HepG2 (cell line): ENCODE data around the gene S100P. TPM values are rescaled to one million over a fixed set of nuclear protein-coding genes. Genes with fewer than 3 reads are reported as not detected.

Source experiments
- CHD2 ChIP-seq: IDR thresholded peaks from 2 replicates; pipeline ENCODE4 v1.6.1; 2011; ENCODE audit warnings: low read depth, low read length, improper control_type of control experiment
- FOXK2 ChIP-seq: fragments of 450-650 bp; IDR thresholded peaks from 2 replicates; pipeline ENCODE4 v1.6.1; 2016
- HNF4G ChIP-seq, 2 experiments: sonication (generic) in 1 of 2; formaldehyde crosslinking in 1 of 2; IDR thresholded peaks; 2 replicates each; pipeline versions ENCODE4 v1.4.0 to v1.6.1; 2011 to 2020; ENCODE audit warnings: borderline replicate concordance in 2 of 2, low read depth in 2 of 2, mild to moderate bottlenecking in 2 of 2, low read length in 1 of 2, missing genetic modification reagents in 1 of 2, moderate library complexity in 1 of 2
- KDM3A ChIP-seq: IDR thresholded peaks from 2 replicates; pipeline ENCODE4 v1.6.1; 2018; ENCODE audit warnings: low read depth, missing compliant biosample characterization
- KDM6A ChIP-seq: IDR thresholded peaks from 2 replicates; pipeline ENCODE4 v1.6.1; 2016; ENCODE audit warnings: low read depth
- NR2C2 ChIP-seq: sonication (generic); formaldehyde crosslinking; IDR thresholded peaks from 2 replicates; pipeline ENCODE4 v1.4.0; 2020; ENCODE audit warnings: missing genetic modification reagents, mild to moderate bottlenecking, moderate library complexity, borderline replicate concordance
- PCBP2 ChIP-seq: fragments of 200-400 bp; formaldehyde crosslinking; optimal IDR thresholded peaks from 2 replicates; pipeline ENCODE3; 2018; ENCODE audit warnings: low read length, low read depth; ENCODE audit not compliant: poor library complexity, severe bottlenecking
- PLRG1 ChIP-seq: fragments of 450-650 bp; conservative IDR thresholded peaks from 2 replicates; pipeline ENCODE4 v1.6.1; 2016
- POLR2AphosphoS5 ChIP-seq: IDR thresholded peaks from 2 replicates; pipeline ENCODE4 v1.6.1; 2012; ENCODE audit warnings: low read depth, low read length
- SOX5 ChIP-seq: IDR thresholded peaks from 2 replicates; pipeline ENCODE4 v1.6.1; 2016; ENCODE audit warnings: borderline replicate concordance
- TGIF2 ChIP-seq: IDR thresholded peaks from 2 replicates; pipeline ENCODE4 v1.6.1; 2016; ENCODE audit warnings: control low read depth, missing compliant biosample characterization
- ZBTB1 ChIP-seq: sonication (generic); formaldehyde crosslinking; IDR thresholded peaks from 2 replicates; pipeline ENCODE4 v1.4.0; 2020; ENCODE audit warnings: missing genetic modification reagents, borderline replicate concordance
- ZFP36 ChIP-seq: fragments of 150-350 bp; IDR thresholded peaks from 2 replicates; pipeline ENCODE4 v1.6.1; 2018; ENCODE audit warnings: borderline replicate concordance, low read length, low read depth; ENCODE audit not compliant: partially characterized antibody
- ZFYVE20 ChIP-seq: sonication (generic); formaldehyde crosslinking; IDR thresholded peaks from 2 replicates; pipeline ENCODE4 v1.8.0; 2023; ENCODE audit warnings: low read depth, mild to moderate bottlenecking, moderate library complexity, missing genetic modification reagents, borderline replicate concordance
- ZNF354B ChIP-seq: sonication (generic); formaldehyde crosslinking; IDR thresholded peaks from 2 replicates; pipeline ENCODE4 v1.8.0; 2022; ENCODE audit warnings: mild to moderate bottlenecking, missing genetic modification reagents
- ZNF446 ChIP-seq: sonication (generic); formaldehyde crosslinking; IDR thresholded peaks from 2 replicates; pipeline ENCODE4 v1.5.0; 2020; ENCODE audit warnings: mild to moderate bottlenecking, missing genetic modification reagents
- ZNF670 ChIP-seq: sonication (generic); formaldehyde crosslinking; IDR thresholded peaks from 2 replicates; pipeline ENCODE4 v1.8.0; 2022; ENCODE audit warnings: mild to moderate bottlenecking, missing genetic modification reagents, borderline replicate concordance
- ZNF772 ChIP-seq: sonication (generic); formaldehyde crosslinking; IDR thresholded peaks from 2 replicates; pipeline ENCODE4 v1.5.0; 2020; ENCODE audit warnings: mild to moderate bottlenecking, missing genetic modification reagents
- ZSCAN22 ChIP-seq: sonication (generic); formaldehyde crosslinking; IDR thresholded peaks from 2 replicates; pipeline ENCODE4 v1.4.0; 2020; ENCODE audit warnings: mild to moderate bottlenecking, missing genetic modification reagents
- ZSCAN30 ChIP-seq: sonication (generic); formaldehyde crosslinking; IDR thresholded peaks from 2 replicates; pipeline ENCODE4 v1.5.0; 2020; ENCODE audit warnings: mild to moderate bottlenecking, missing genetic modification reagents
- polyA plus RNA-seq, 8 experiments: library from polyadenylated mRNA; depleted of rRNA in 3 of 8; stranded (reverse) in 7 of 8; unstranded in 1 of 8; fragments of >200 nt; fragmentation: Illumina TruSeq in 4 of 8; extraction: Trizol in 4 of 8; gene quantifications; 2 replicates each; pipeline versions ENCODE4 v1.2.1 to v1.2.3, GENCODE V29; 2011 to 2016; ENCODE audit warnings: low read depth in 4 of 8, missing spikeins in 1 of 8, mixed read lengths in 1 of 8; ENCODE audit not compliant: insufficient read depth in 1 of 8
- total RNA-seq, 5 experiments: library from RNA; depleted of rRNA; stranded (reverse); fragments of >200 nt; fragmentation: Illumina TruSeq; extraction: Trizol; gene quantifications; 2 replicates each; pipeline ENCODE4 v1.2.3, GENCODE V29; 2016; ENCODE audit warnings: low read depth in 1 of 5
- TF ChIP-seq, protein P1 (sequence below), 2 experiments: fragments of 450-650 bp in 1 of 2; sonication (generic) in 1 of 2; formaldehyde crosslinking in 1 of 2; IDR thresholded peaks; 2 replicates each; pipeline versions ENCODE4 v1.6.1 to v1.8.0; 2016 to 2022; ENCODE audit warnings: antibody characterized with exemption in 1 of 2, mild to moderate bottlenecking in 1 of 2, missing genetic modification reagents in 1 of 2
- TF ChIP-seq, protein P2 (sequence below): sonication (generic); formaldehyde crosslinking; conservative IDR thresholded peaks from 2 replicates; pipeline ENCODE4 v1.4.0; 2020; ENCODE audit warnings: missing genetic modification reagents

S100P gene
- total and polyA plus RNA-seq, 2 of the 13 experiments (the other 11 are each of a cell fraction or from before 2014, with no cell fraction given): 278 to 1,649 TPM

DNA sequence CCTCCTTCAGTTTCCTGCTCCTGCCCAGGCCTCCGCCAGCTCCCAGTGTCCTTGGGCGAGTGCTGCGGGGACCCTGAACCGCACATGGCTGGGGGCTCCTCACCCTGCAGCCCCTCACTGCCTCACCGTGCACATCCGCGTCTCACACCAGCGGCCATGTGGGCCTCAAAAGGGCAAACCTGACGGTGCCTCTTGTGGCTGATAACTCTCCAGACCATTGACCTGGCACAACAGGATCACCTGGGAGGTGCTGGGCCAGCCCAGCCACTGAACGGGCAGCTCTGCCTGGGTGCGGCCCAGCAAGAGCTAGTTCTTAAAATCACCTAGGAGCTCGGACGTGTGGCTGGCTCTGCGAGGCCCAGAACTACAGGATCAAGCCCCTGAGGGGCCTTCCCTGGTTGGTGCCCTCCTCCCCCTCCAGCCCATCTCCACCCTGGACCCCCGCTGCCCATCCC lies 4.1 kb upstream of the S100P start (continued):
- TF ChIP-seq, protein P1, sequence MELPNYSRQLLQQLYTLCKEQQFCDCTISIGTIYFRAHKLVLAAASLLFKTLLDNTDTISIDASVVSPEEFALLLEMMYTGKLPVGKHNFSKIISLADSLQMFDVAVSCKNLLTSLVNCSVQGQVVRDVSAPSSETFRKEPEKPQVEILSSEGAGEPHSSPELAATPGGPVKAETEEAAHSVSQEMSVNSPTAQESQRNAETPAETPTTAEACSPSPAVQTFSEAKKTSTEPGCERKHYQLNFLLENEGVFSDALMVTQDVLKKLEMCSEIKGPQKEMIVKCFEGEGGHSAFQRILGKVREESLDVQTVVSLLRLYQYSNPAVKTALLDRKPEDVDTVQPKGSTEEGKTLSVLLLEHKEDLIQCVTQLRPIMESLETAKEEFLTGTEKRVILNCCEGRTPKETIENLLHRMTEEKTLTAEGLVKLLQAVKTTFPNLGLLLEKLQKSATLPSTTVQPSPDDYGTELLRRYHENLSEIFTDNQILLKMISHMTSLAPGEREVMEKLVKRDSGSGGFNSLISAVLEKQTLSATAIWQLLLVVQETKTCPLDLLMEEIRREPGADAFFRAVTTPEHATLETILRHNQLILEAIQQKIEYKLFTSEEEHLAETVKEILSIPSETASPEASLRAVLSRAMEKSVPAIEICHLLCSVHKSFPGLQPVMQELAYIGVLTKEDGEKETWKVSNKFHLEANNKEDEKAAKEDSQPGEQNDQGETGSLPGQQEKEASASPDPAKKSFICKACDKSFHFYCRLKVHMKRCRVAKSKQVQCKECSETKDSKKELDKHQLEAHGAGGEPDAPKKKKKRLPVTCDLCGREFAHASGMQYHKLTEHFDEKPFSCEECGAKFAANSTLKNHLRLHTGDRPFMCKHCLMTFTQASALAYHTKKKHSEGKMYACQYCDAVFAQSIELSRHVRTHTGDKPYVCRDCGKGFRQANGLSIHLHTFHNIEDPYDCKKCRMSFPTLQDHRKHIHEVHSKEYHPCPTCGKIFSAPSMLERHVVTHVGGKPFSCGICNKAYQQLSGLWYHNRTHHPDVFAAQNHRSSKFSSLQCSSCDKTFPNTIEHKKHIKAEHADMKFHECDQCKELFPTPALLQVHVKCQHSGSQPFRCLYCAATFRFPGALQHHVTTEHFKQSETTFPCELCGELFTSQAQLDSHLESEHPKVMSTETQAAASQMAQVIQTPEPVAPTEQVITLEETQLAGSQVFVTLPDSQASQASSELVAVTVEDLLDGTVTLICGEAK (IDR thresholded peaks at IDR 0.05): no peak
- TF ChIP-seq, protein P1 (CRISPR knock-in tag; IDR thresholded peaks at IDR 0.05): peak; percentile 53; the same call in 1 of the 2 replicates
- no peak for TF ChIP-seq POLR2AphosphoS5
- TF ChIP-seq ZSCAN22 (CRISPR knock-in tag): no peak
- TF ChIP-seq FOXK2: no peak
- TF ChIP-seq TGIF2 (CRISPR knock-in tag): peak; percentile 15; the same call in 1 of the 2 replicates
- TF ChIP-seq ZSCAN30: no peak
- TF ChIP-seq KDM3A (CRISPR knock-in tag): no peak
- no peak for TF ChIP-seq ZFYVE20 (CRISPR knock-in tag)
- no peak for TF ChIP-seq ZNF772 (CRISPR knock-in tag)
- no peak for TF ChIP-seq PLRG1
- peak; percentile 54; the same call in 1 of the 2 replicates for TF ChIP-seq ZBTB1
- TF ChIP-seq, protein P2, sequence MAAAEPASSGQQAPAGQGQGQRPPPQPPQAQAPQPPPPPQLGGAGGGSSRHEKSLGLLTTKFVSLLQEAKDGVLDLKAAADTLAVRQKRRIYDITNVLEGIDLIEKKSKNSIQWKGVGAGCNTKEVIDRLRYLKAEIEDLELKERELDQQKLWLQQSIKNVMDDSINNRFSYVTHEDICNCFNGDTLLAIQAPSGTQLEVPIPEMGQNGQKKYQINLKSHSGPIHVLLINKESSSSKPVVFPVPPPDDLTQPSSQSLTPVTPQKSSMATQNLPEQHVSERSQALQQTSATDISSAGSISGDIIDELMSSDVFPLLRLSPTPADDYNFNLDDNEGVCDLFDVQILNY (CRISPR knock-in tag): no peak
- no peak for TF ChIP-seq NR2C2
- TF ChIP-seq ZNF446 (CRISPR knock-in tag): peak; percentile 53; the same call in 1 of the 2 replicates
- no peak for TF ChIP-seq CHD2
- TF ChIP-seq PCBP2: no peak
- TF ChIP-seq ZNF670 (CRISPR knock-in tag): 0 out of 2 replicates have a peak, but pooled peaks have one; percentile 9
- 0 out of 2 replicates have a peak, but pooled peaks have one; percentile 4 for TF ChIP-seq SOX5 (CRISPR knock-in tag)
- TF ChIP-seq ZNF354B: 0 out of 2 replicates have a peak, but pooled peaks have one; percentile 50
- no peak for TF ChIP-seq HNF4G (IDR thresholded peaks at IDR 0.05; ENCODE audit: borderline replicate concordance, low read depth, low read length)
- TF ChIP-seq HNF4G (CRISPR knock-in tag; IDR thresholded peaks at IDR 0.05; ENCODE audit: borderline replicate concordance, low read depth): 0 out of 2 replicates have a peak, but pooled peaks have one; percentile 28
- TF ChIP-seq ZFP36: no peak
- TF ChIP-seq KDM6A (CRISPR knock-in tag): no peak
